ENCODE data around the gene LETM1. TPM values are rescaled to one million over a fixed set of nuclear protein-coding genes. Genes with fewer than 3 reads are reported as not detected.
A peak's percentile ranks its signal among the peaks of the same experiment; 100 is the strongest.

Gene LETM1
- total and polyA plus RNA-seq, 2 of the 13 experiments (the other 11 are each of a cell fraction or from before 2014, with no cell fraction given), result 9.7 to 41.6 TPM

DNA sequence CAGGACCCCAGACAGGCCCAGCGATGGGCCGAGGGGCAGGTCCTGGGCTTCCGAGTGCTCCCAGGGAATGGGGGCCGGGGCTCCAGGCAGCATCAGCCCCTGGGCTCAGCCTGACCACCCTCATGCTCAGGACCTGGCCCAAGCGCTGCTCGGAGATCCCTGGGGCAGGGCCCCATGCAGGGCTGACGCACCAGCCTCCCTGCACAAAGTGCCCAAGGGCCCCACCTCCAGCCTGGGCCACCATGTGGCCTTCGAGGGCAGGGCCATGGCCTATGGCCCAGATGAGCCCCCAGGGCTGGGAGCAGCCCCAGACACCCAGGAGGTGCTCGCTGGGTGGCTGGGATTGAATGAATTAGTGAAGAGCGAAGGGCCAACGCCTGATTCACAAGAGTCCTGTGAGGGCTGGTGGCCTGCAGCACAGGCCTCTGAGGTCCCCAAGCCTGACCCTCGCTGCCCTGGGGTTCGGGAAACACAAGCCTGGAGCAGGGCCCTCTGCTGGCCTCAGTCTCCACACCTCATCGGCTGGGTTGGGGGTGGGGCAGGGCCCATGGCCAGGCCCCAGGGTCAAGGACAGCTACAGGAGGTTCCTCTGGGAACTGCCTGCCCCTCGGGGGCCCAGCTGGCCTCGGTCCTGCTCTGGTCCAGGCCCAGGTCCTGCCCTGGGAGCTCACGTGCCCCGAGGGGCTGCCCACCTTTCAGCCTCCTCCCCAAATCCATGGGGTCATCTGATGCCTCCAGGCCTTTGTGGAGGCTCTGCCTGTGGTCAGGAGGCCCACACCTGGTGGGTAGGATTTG lies 76.2 kb downstream of the LETM1 start (continued):
- TF ChIP-seq, protein P1, sequence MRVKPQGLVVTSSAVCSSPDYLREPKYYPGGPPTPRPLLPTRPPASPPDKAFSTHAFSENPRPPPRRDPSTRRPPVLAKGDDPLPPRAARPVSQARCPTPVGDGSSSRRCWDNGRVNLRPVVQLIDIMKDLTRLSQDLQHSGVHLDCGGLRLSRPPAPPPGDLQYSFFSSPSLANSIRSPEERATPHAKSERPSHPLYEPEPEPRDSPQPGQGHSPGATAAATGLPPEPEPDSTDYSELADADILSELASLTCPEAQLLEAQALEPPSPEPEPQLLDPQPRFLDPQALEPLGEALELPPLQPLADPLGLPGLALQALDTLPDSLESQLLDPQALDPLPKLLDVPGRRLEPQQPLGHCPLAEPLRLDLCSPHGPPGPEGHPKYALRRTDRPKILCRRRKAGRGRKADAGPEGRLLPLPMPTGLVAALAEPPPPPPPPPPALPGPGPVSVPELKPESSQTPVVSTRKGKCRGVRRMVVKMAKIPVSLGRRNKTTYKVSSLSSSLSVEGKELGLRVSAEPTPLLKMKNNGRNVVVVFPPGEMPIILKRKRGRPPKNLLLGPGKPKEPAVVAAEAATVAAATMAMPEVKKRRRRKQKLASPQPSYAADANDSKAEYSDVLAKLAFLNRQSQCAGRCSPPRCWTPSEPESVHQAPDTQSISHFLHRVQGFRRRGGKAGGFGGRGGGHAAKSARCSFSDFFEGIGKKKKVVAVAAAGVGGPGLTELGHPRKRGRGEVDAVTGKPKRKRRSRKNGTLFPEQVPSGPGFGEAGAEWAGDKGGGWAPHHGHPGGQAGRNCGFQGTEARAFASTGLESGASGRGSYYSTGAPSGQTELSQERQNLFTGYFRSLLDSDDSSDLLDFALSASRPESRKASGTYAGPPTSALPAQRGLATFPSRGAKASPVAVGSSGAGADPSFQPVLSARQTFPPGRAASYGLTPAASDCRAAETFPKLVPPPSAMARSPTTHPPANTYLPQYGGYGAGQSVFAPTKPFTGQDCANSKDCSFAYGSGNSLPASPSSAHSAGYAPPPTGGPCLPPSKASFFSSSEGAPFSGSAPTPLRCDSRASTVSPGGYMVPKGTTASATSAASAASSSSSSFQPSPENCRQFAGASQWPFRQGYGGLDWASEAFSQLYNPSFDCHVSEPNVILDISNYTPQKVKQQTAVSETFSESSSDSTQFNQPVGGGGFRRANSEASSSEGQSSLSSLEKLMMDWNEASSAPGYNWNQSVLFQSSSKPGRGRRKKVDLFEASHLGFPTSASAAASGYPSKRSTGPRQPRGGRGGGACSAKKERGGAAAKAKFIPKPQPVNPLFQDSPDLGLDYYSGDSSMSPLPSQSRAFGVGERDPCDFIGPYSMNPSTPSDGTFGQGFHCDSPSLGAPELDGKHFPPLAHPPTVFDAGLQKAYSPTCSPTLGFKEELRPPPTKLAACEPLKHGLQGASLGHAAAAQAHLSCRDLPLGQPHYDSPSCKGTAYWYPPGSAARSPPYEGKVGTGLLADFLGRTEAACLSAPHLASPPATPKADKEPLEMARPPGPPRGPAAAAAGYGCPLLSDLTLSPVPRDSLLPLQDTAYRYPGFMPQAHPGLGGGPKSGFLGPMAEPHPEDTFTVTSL (CRISPR knock-in tag; IDR thresholded peaks at IDR 0.05; ENCODE audit: borderline replicate concordance), result 0 out of 2 replicates have a peak, but pooled peaks have one; percentile 8
- TF ChIP-seq, protein P2, sequence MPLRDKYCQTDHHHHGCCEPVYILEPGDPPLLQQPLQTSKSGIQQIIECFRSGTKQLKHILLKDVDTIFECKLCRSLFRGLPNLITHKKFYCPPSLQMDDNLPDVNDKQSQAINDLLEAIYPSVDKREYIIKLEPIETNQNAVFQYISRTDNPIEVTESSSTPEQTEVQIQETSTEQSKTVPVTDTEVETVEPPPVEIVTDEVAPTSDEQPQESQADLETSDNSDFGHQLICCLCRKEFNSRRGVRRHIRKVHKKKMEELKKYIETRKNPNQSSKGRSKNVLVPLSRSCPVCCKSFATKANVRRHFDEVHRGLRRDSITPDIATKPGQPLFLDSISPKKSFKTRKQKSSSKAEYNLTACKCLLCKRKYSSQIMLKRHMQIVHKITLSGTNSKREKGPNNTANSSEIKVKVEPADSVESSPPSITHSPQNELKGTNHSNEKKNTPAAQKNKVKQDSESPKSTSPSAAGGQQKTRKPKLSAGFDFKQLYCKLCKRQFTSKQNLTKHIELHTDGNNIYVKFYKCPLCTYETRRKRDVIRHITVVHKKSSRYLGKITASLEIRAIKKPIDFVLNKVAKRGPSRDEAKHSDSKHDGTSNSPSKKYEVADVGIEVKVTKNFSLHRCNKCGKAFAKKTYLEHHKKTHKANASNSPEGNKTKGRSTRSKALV (CRISPR knock-in tag; IDR thresholded peaks at IDR 0.05), result peak; percentile 65
- TF ChIP-seq ZNF563 (CRISPR knock-in tag; IDR thresholded peaks at IDR 0.05) (no peak; the same call in 1 of the 2 replicates), ZNF17 (CRISPR knock-in tag; IDR thresholded peaks at IDR 0.05) (no peak), ZMYM3 (CRISPR knock-in tag; IDR thresholded peaks at IDR 0.05) (0 out of 2 replicates have a peak, but pooled peaks have one; percentile 82), ARHGAP35 (CRISPR knock-in tag; IDR thresholded peaks at IDR 0.05; ENCODE audit: borderline replicate concordance) (0 out of 2 replicates have a peak, but pooled peaks have one; percentile 65), MTA1 (CRISPR knock-in tag; IDR thresholded peaks at IDR 0.05; ENCODE audit: borderline replicate concordance) (peak; percentile 98), SRSF9 (IDR thresholded peaks at IDR 0.05; ENCODE audit: borderline replicate concordance, insufficient read depth, low read depth, low read length, poor library complexity, severe bottlenecking) (no peak), ZNF841 (CRISPR knock-in tag; IDR thresholded peaks at IDR 0.05; ENCODE audit: borderline replicate concordance) (no peak), YEATS2 (CRISPR knock-in tag; IDR thresholded peaks at IDR 0.05; ENCODE audit: borderline replicate concordance) (no peak; the same call in 1 of the 2 replicates), CREB1 (IDR thresholded peaks at IDR 0.05) (no peak), CREB1 (CRISPR knock-in tag; IDR thresholded peaks at IDR 0.05) (no peak), ZNF441 (CRISPR knock-in tag; IDR thresholded peaks at IDR 0.05; ENCODE audit: borderline replicate concordance) (no peak), DNMT3B (CRISPR knock-in tag; conservative IDR thresholded peaks at IDR 0.05) (no peak; the same call in 1 of the 2 replicates), NFYC (CRISPR knock-in tag; IDR thresholded peaks at IDR 0.05) (no peak)
- TF ChIP-seq, protein P3, sequence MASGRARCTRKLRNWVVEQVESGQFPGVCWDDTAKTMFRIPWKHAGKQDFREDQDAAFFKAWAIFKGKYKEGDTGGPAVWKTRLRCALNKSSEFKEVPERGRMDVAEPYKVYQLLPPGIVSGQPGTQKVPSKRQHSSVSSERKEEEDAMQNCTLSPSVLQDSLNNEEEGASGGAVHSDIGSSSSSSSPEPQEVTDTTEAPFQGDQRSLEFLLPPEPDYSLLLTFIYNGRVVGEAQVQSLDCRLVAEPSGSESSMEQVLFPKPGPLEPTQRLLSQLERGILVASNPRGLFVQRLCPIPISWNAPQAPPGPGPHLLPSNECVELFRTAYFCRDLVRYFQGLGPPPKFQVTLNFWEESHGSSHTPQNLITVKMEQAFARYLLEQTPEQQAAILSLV (CRISPR knock-in tag; IDR thresholded peaks at IDR 0.05; ENCODE audit: borderline replicate concordance), result no peak
- TF ChIP-seq, protein P4, sequence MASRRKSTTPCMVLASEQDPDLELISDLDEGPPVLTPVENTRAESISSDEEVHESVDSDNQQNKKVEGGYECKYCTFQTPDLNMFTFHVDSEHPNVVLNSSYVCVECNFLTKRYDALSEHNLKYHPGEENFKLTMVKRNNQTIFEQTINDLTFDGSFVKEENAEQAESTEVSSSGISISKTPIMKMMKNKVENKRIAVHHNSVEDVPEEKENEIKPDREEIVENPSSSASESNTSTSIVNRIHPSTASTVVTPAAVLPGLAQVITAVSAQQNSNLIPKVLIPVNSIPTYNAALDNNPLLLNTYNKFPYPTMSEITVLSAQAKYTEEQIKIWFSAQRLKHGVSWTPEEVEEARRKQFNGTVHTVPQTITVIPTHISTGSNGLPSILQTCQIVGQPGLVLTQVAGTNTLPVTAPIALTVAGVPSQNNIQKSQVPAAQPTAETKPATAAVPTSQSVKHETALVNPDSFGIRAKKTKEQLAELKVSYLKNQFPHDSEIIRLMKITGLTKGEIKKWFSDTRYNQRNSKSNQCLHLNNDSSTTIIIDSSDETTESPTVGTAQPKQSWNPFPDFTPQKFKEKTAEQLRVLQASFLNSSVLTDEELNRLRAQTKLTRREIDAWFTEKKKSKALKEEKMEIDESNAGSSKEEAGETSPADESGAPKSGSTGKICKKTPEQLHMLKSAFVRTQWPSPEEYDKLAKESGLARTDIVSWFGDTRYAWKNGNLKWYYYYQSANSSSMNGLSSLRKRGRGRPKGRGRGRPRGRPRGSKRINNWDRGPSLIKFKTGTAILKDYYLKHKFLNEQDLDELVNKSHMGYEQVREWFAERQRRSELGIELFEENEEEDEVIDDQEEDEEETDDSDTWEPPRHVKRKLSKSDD (CRISPR knock-in tag; IDR thresholded peaks at IDR 0.05; ENCODE audit: low read depth), result no peak
